Activated CD4-positive, alpha-beta T cell treated with anti-CD3 and anti-CD28 coated beads for 4 hours (primary cell): ENCODE results near the gene MAPK1.
"Not testable (repeated sequence)": the region's sequence is repeated elsewhere in the genome, so short reads cannot be mapped to it uniquely, and the experiment has no call there.

Experiments used
- DNase-seq, 2 donors: peaks; one replicate each; pipeline ENCODE4 v3.0.0-alpha.2; 2020

Gene MAPK1

DNA sequence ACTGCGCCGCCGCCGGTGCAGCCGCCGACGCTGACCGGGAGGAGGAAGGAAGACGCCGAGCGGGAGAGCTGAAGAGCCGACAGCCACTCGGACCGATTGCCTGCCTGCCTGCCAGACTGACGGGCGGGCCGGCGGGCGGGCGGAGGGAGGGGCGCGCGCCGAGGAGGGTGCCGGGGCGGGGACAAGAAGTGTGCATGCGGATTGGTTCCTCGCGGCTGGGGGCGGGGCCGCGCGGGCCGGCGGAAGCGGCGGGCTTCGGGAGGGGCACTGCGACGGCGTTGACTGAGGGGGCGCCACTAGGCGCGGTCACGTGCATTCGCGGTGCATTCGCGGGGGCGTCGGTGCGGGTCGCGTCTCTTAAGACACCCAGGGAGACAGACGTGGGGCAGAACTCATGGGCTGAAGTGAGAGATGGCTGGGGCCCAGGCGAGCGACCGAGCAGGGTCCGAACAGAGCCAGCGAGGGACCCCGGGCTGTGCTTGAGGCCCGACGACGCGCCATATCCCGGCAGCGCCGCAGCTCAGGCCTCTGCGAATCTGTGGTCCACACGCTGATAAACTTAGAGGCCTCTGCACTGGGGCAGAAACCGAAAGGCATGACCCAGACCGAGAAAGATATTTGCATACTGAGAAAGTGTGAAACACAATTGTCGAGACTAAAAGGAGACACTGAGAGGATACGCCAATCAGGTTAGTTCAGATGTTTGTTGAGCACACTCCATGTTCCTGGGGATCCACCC is at the start of gene MAPK1:
Gene MAPK1, minus strand, starts transcription at position 118 of the 739 bp plus-strand sequence. CDS start 205 bp downstream, outside the sequence.
- DNase-seq, result peak; percentile 91 to 92

- DNase-seq, result no peak
Observed at GRCh38 chr22:21916309-21916918, 49.0 kb upstream of the MAPK1 start.

GRCh38 chr22:21915624-21916308 is 48.3 kb upstream of the MAPK1 start:
- no peak for DNase-seq

- not testable (repeated sequence) for DNase-seq
Observed at GRCh38 chr22:21914033-21914642, 46.7 kb upstream of the MAPK1 start.

DNA sequence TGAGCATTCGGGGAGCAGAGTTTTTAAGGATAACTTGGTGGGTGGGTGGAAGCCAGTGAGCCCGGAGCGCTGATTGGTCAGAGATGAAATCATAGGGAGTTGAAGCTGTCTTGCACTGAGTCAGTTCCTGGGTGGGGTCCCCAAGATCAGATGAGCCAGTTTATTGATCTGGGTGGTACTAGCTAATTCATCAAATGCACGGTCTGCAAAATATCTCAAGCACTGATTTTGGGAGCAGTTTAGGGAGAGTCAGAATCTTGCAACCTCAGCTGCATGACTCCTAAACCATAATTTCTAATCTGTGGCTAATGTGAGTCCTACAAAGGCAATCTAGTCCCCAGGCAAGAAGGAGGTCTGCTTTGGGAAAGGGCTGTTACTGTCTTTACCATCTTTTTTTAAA is 42.9 kb upstream of the MAPK1 start:
- DNase-seq, result not testable (repeated sequence)

DNA sequence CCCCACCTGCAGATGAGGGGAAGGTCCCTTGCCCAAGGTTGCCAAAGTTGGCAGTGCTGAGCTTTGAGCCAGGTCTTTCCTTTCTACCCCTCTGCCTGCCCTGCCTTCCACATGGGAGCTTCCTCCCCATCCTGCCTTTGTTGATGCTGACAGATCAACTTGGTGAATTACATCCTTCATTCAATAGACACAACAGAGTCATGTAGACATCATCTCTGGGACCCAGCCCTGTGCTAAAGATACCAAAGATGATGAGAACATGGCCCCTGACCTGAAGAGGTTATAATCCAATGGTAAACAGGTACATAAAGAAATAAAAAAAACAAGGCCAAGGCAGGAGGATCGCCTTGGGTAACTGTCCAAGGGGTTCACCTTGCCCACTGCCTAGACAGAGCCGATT is 42.4 kb upstream of the MAPK1 start:
- DNase-seq, result no peak

DNA sequence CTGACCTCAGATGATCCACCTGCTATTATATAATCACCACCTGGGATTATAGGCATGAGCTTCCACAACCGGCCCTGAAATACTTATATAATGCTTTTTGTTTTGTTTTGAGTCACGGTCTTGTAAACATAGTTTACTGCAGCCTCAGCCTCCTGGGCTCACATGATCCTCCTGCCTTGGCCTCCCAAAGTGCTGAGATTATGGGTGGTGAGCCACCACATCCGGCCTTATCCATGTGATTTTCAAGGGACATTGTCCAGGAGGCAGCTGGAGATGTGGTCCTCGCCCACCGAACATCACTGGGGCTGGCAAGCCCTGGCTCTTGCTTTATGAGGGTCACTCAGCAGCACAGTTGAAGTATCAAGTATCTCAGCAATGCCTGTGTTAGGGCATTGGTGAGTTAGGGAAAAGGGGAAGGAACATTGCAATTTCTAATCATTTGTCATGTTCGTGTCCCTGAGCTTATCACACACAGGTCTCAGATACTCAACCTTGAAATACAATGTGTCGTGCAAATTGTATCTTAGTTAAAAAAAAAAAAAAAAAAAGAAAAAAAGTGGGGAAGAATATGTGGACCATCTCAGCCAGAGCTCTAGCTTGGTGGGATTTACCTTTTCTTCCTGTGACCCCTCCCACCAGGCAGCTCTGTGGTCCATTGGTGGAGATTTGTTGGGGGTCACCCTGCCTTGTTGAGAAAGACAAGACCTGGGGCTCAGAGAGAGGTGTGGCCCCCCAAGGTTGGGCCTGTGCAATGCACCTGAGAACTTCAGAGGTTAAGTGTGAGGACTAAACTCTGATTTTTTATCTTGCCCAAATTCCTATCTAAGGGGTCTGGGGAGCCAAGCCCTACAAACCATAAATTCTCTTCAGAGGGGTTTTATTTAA is 40.4 kb upstream of the MAPK1 start:
- no peak for DNase-seq

DNA sequence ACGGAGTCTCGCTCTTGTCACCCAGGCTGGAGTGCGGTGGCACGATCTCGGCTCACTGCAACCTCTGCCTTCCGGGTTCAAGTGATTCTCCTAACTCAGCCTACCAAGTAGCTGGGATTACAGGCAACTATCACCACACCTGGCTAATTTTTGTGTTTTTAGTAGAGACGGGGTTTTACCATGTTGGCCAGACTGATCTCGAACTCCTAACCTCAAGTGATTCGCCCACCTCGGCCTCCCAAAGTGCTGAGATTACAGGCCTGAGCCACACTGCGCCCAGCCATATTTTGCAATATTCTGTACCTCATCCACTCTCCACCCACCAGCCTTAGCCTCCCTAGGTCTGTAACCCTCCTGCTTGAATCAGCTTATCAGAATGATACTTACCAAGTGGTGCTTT is 37.8 kb upstream of the MAPK1 start:
- not testable (repeated sequence) for DNase-seq

DNA sequence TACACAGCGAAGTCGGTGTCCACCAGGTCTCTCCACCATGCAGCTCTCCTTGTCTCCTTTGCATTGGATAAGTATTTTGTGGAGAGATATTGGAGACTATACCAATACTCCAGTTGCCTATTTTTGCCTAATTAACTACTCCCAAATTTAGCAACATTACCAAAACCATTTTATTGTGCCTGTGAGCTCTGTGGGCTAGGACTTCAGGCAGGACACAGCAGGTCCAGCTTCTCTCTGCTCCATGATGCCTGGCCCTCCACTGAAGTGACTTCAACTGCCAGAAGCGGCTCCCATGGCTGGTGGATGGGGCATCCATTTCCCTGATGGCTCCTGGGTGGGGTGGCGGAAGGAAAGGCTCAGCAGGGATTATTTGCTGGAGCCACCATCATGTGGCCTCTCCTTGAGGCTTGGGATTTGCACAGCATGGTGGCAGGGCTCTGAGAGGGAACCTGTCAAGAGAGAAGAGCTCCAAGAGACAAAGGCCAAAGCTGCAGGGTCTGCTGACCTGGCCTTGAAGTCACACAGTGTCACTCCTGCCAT is 36.9 kb upstream of the MAPK1 start:
- no peak for DNase-seq

DNA sequence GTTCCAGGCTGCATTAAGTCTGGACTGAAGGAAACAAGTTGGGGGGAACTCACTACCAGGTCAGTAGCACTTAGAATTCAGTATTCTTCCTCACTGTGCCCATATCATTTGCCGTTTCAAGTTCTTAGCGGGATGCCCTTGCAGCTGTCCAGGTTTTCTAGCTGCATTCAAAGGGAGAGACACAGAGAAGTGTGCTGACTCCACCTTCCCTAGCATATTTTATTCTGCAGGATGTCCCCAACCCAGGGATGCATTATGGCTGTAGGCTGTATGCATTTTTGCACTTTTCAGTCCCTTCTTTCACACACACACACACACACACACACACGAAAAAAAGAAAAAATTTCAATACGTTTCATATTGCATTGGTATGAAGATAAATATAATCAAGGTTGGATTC is 35.8 kb upstream of the MAPK1 start:
- DNase-seq, result no peak

DNA sequence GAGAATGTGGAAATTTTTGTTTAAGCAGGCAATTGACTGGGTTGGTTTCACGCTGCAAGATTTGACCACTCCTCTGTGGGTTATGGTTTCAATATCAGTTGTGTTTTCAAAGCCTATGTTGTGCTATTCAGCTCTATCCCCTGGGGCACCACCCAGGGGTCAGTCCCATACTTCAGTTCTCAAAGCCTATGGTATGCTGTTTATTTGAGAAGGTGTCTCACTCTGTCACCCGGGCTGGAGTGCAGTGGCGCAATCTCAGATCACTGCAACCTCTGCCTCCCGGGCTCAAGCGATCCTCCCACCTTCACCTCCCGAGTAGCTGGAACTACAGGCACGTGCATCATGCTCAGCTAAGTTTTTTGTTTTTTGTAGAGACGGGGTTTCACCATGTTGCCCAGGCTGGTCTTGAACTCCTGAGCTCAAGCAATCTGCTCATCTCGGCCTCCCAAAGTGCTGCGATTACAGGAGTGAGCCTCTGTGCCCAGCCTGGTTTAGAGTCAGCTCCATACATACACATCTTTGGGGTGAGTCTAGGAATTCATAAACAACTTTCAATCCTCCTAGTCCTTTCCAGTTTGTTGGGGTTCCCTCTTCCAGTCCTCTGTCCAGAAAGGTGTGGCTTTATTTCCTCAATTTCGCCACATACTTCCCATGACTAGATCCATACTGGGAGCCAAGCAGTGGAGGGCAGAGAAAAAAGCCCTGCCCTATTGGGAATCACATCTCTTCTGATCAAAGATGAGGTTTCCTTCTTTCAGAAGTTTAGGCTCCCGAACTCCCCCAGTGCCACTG is 35.0 kb upstream of the MAPK1 start:
- no peak for DNase-seq

DNA sequence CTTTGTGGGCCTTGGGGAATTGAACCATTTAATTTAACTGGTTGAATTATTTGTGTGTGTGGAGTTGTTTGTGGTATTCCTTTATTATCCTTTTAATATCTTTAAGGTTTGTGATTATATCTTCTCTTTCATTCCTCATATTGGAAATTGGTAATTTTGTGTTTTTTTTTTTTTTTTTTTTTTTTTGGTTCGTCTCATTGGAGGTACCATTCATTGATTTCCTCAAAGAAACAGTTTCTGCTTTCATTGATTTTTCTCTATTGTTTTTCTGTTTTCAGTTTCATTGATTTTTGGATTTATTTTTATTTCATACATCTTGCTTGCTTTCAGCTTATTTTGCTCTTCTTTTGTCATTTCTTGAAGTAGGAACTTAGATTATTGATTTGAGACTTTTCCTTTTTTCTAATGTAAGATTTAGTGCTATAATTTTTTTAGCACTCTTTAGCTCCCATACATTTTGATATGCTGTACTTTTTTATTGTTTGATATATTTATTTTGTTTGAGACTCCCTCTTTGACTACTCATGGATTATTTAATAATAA is 31.0 kb upstream of the MAPK1 start:
- no peak for DNase-seq

DNA sequence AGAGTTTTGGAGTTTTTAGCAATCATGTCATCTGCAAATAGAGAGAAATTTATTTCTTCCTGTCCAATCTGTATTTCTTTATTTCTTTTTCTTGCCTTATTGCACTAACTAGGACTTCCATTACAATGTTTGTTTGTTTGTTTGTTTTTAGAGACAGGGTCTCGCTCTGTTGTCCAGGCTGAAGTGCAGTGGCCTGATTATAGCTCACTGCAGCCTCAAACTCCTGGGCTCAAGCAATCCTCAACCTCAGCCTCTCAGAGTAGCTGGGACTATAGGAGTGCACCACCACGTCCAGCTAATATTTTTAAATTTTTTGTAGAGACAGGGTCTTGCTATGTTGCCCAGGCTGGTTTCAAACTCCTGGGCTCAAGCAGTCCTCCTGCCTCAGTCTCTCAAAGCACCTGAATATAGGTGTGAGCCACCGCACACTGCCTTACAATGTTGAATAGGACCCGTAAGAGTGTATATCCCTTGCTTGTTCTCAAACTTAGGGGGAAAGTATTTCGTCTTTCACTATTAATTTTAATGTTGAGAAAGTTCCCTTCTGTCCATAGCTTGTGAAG is 29.6 kb upstream of the MAPK1 start:
- DNase-seq, result no peak

- not testable (repeated sequence) for DNase-seq
Observed at GRCh38 chr22:21896275-21896674, 28.8 kb upstream of the MAPK1 start.

- DNase-seq, result no peak
Observed at GRCh38 chr22:21894799-21895198, 27.4 kb upstream of the MAPK1 start.

GRCh38 chr22:21889251-21889990 is 22.0 kb upstream of the MAPK1 start:
- DNase-seq, result no peak

- no peak for DNase-seq
Observed at GRCh38 chr22:21887841-21888240, 20.4 kb upstream of the MAPK1 start.

DNA sequence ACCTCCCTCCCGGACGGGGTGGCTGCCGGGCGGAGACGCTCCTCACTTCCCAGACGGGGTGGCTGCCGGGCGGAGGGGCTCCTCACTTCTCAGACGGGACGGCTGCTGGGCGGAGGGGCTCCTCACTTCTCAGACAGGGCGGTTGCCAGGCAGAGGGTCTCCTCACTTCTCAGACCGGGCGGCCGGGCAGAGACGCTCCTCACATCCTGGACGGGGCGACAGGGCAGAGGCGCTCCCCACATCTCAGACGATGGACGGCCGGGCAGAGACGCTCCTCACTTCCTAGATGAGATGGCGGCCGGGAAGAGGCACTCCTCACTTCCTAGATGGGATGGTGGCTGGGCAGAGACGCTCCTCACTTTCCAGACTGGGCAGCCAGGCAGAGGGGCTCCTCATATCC is 16.5 kb upstream of the MAPK1 start:
- not testable (repeated sequence) for DNase-seq

GRCh38 chr22:21882754-21883333 is 15.4 kb upstream of the MAPK1 start:
- not testable (repeated sequence) for DNase-seq
